Gastroesophageal sphincter (tissue), 4 donors: ENCODE measurements around the gene GPX5. TPM values are rescaled to one million over a fixed set of nuclear protein-coding genes. Genes with fewer than 3 reads are reported as not detected.

Source experiments
- ATAC-seq: fragments of 150-250 bp; one replicate; pipeline ENCODE4 v1.9.1; 2016; ENCODE audit warnings: mild to moderate bottlenecking, moderate library complexity
- H3K27ac ChIP-seq, 4 donors: fragments of 200-600 bp; sonication (generic) in 3 of 4; 1 replicate in 3 of 4; 2 replicates in 1 of 4; pipeline ENCODE4 v1.5.1; 2016 to 2019
- H3K27me3 ChIP-seq: fragments of 200-600 bp; sonication (generic); one replicate; pipeline ENCODE4 v1.5.1; 2019
- H3K36me3 ChIP-seq, 2 donors: fragments of 200-600 bp; sonication (generic); one replicate each; pipeline ENCODE4 v1.5.1; 2019; ENCODE audit warnings: control low read depth in 1 of 2
- H3K4me1 ChIP-seq, 3 donors: fragments of 200-600 bp; sonication (generic); 1 replicate in 2 of 3; 2 replicates in 1 of 3; pipeline ENCODE4 v1.5.1; 2016 to 2019; ENCODE audit warnings: control low read depth in 2 of 3
- H3K4me3 ChIP-seq, 2 donors: fragments of 200-600 bp; sonication (generic); one replicate each; pipeline ENCODE4 v1.5.1; 2019; ENCODE audit warnings: mild to moderate bottlenecking in 1 of 2, moderate library complexity in 1 of 2
- H3K9me3 ChIP-seq, 3 donors: fragments of 200-600 bp; sonication (generic); one replicate each; pipeline ENCODE4 v1.5.1; 2017 to 2019; ENCODE audit warnings: control low read depth in 2 of 3
- EP300 ChIP-seq: sonication (generic); formaldehyde crosslinking; IDR thresholded peaks from one replicate; pipeline ENCODE4 v1.6.1; 2017; ENCODE audit warnings: antibody characterized with exemption, mild to moderate bottlenecking
- POLR2A ChIP-seq, 2 donors: fragments of 450-650 bp; IDR thresholded peaks; one replicate each; pipeline ENCODE4 v1.6.1; 2017; ENCODE audit warnings: antibody characterized with exemption in 2 of 2, mild to moderate bottlenecking in 2 of 2, moderate library complexity in 1 of 2
- POLR2AphosphoS5 ChIP-seq: sonication (generic); formaldehyde crosslinking; IDR thresholded peaks from one replicate; pipeline ENCODE4 v1.6.1; 2017; ENCODE audit warnings: antibody characterized with exemption
- WGBS, 2 donors: methylation state at CpG; one replicate each; pipeline ENCODE4 v1.1.5; 2018; ENCODE audit warnings: low coverage in 1 of 2; 5-methylcytosine and 5-hydroxymethylcytosine counted together
- total RNA-seq, 4 donors: library from RNA; depleted of rRNA; stranded (reverse); fragments of >200 nt; gene quantifications; one replicate each; pipeline ENCODE4 v1.1.0, GENCODE V29; 2016
- TF ChIP-seq, protein P1 (sequence below), 4 experiments: fragments of 200-600 bp in 2 of 4; fragments of 450-650 bp in 2 of 4; sonication (generic) in 1 of 4; IDR thresholded peaks; one replicate each; pipeline ENCODE4 v1.5.1; 2017 to 2019; ENCODE audit warnings: antibody characterized with exemption in 4 of 4, mild to moderate bottlenecking in 2 of 4, moderate library complexity in 2 of 4

Gene GPX5
- total RNA-seq, 4 donors from 2014 or later = not detected

- Histone ChIP-seq H3K27me3 (peaks cover 7% of the 10 kb centered on the region), H3K4me3 (no peak overlapping the region), H3K27ac (no peak overlapping the region), H3K4me1 (no peaks in the 10 kb centered on the region), H3K36me3 (no peaks in the 10 kb centered on the region), H3K9me3 (no peaks in the 10 kb centered on the region)
- TF ChIP-seq POLR2A (IDR thresholded peaks at IDR 0.05) = no peak
- TF ChIP-seq, protein P1, sequence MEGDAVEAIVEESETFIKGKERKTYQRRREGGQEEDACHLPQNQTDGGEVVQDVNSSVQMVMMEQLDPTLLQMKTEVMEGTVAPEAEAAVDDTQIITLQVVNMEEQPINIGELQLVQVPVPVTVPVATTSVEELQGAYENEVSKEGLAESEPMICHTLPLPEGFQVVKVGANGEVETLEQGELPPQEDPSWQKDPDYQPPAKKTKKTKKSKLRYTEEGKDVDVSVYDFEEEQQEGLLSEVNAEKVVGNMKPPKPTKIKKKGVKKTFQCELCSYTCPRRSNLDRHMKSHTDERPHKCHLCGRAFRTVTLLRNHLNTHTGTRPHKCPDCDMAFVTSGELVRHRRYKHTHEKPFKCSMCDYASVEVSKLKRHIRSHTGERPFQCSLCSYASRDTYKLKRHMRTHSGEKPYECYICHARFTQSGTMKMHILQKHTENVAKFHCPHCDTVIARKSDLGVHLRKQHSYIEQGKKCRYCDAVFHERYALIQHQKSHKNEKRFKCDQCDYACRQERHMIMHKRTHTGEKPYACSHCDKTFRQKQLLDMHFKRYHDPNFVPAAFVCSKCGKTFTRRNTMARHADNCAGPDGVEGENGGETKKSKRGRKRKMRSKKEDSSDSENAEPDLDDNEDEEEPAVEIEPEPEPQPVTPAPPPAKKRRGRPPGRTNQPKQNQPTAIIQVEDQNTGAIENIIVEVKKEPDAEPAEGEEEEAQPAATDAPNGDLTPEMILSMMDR (IDR thresholded peaks at IDR 0.05) = no peak
- no peak for TF ChIP-seq EP300
- no peak for TF ChIP-seq POLR2AphosphoS5
- ATAC-seq = no peak
These were observed 54.8 kb downstream of the GPX5 start for GRCh38 chr6:28580475-28580874.

DNA sequence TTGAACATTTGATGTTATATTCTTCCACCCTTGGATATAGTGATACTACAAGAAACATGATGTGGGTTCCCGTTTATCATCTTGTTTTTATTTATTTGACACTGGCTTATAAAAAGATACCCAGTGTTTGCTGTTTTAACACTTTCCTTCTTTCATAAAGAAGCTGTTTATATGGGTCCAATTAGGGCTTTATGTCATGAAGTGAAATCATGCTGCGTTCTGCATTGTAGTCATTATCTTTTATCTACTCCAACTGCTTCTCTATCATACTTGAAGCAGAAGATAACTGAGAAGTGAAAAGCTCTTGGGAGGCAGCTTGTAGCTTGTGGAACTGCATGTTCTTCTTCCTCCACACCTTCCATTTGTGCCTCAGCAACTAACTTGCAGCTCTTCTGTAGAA lies 57.8 kb downstream of the GPX5 start:
- 67 to 77% methylated on average over 2 of the region's 2 CpGs for WGBS, 2 donors
- TF ChIP-seq EP300 = no peak

More for the DNA sequence above, 57.8 kb downstream of the GPX5 start:
- Histone ChIP-seq H3K27me3 (peaks cover 36% of the 10 kb centered on the region), H3K27ac (no peak overlapping the region), H3K4me1 (peaks cover 0 to 18% (median 3%) of the 10 kb centered on the region in 3 donors), H3K36me3 (no peaks in the 10 kb centered on the region), H3K4me3 (no peak overlapping the region), H3K9me3 (no peaks in the 10 kb centered on the region)
- no peak for ATAC-seq

Other genes with a start within 250 kb of the GPX5 start
- gene PGBD1, start 244.3 kb upstream of the GPX5 start, total RNA-seq = 1 to 10 TPM; 6.5 to 7.7 (median 7.2) TPM
- 10 to 100 TPM; 14.9 to 32.0 (median 24.8) TPM for gene ZSCAN31, start 189.7 kb upstream of the GPX5 start, total RNA-seq
- 1 to 10 TPM; 4.4 to 9.8 (median 6.9) TPM for gene ZKSCAN3, start 175.9 kb upstream of the GPX5 start, total RNA-seq
- gene ZSCAN12, start 126.1 kb upstream of the GPX5 start, total RNA-seq = 1 to 10 TPM; 5.6 to 8.6 (median 6.0) TPM
- 1 to 10 TPM; 2.6 to 8.1 (median 2.8) TPM for gene ZSCAN23, start 82.4 kb upstream of the GPX5 start, total RNA-seq
- not detected for gene GPX6, start 10.1 kb upstream of the GPX5 start, total RNA-seq